Endothelial cell of umbilical vein (primary cell): ENCODE data around the gene APP. TPM values are rescaled to one million over a fixed set of nuclear protein-coding genes. Genes with fewer than 3 reads are reported as not detected.

Experiments
- BruUV-seq: library from RNA; stranded (reverse); fragments of 400-500 nt; replicated peaks from 2 replicates; lab custom pipeline; 2021; lab: Mats Ljungman, UMichigan
- CTCF ChIA-PET: fragments of 300-600, 350-600 bp; sonication (Branson Sonifier 250); formaldehyde crosslinking; loops from one replicate; lab custom pipeline; 2021; ENCODE audit warnings: antibody characterized with exemption, inconsistent platforms; lab: Charles Lee
- POLR2A ChIA-PET: fragments of 300-600, 350-600 bp; sonication (Branson Sonifier 250); formaldehyde crosslinking; loops from one replicate; lab custom pipeline; 2021; ENCODE audit warnings: antibody characterized with exemption, inconsistent platforms; lab: Charles Lee
- DNase-seq: peaks from one replicate; pipeline ENCODE4 v3.0.0-alpha.2; 2011; ENCODE audit warnings: low read depth, low spot score
- FAIRE-seq: peaks from 2 replicates; lab custom pipeline; 2011; peaks lifted over from hg19 to GRCh38; lab: Jason Lieb, UNC
- H2AFZ ChIP-seq: 2 replicates; pipeline ENCODE4 v1.6.0; 2012; ENCODE audit warnings: low read depth, low read length, control low read depth, inconsistent platforms
- H3K27ac ChIP-seq: 2 replicates; pipeline ENCODE4 v1.5.1; 2011; ENCODE audit warnings: low read depth, mild to moderate bottlenecking, control low read depth, low read length, moderate library complexity; ENCODE audit not compliant: insufficient read depth
- H3K27me3 ChIP-seq, 2 experiments: 2 replicates each; pipeline versions ENCODE4 v1.6.0 to v1.6.1; 2011; ENCODE audit warnings: low read length in 2 of 2, mixed read lengths in 1 of 2; ENCODE audit not compliant: control insufficient read depth in 2 of 2, insufficient read depth in 2 of 2
- H3K36me3 ChIP-seq, 2 experiments: 2 replicates in 1 of 2; 3 replicates in 1 of 2; pipeline ENCODE4 v1.5.1; 2011; ENCODE audit warnings: low read length in 2 of 2, mild to moderate bottlenecking in 1 of 2, moderate library complexity in 1 of 2; ENCODE audit not compliant: control insufficient read depth in 2 of 2, insufficient read depth in 2 of 2; ENCODE audit errors: extremely low read depth in 1 of 2
- H3K4me1 ChIP-seq: 3 replicates; pipeline ENCODE4 v1.5.1; 2011; ENCODE audit warnings: mild to moderate bottlenecking, low read length; ENCODE audit not compliant: control insufficient read depth, insufficient read depth; ENCODE audit errors: extremely low read depth
- H3K4me2 ChIP-seq: 2 replicates; pipeline ENCODE4 v1.6.1; 2011; ENCODE audit warnings: low read length, control low read depth, mixed read lengths; ENCODE audit not compliant: insufficient read depth
- H3K4me3 ChIP-seq, 3 experiments: fragments of 200-600 bp in 1 of 3; sonication (generic), shearing (Covaris generic) in 1 of 3; replicated peaks in 1 of 3; 2 replicates each; pipeline ENCODE4 v1.5.1; 2011 to 2016; ENCODE audit warnings: control low read depth in 3 of 3, low read length in 3 of 3, mild to moderate bottlenecking in 2 of 3, inconsistent platforms in 1 of 3, low read depth in 1 of 3, moderate library complexity in 1 of 3; ENCODE audit not compliant: insufficient read depth in 1 of 3
- H3K79me2 ChIP-seq: 2 replicates; pipeline ENCODE4 v1.6.0; 2012; ENCODE audit warnings: low read length, inconsistent platforms; ENCODE audit not compliant: control insufficient read depth, insufficient read depth
- H3K9ac ChIP-seq: replicated peaks from 2 replicates; pipeline ENCODE3; 2011; ENCODE audit warnings: low read length, control low read depth; ENCODE audit not compliant: insufficient read depth; ENCODE audit errors: extremely low read depth
- H3K9me1 ChIP-seq: replicated peaks from 3 replicates; pipeline ENCODE4 v1.6.0; 2011; ENCODE audit warnings: mild to moderate bottlenecking, low read length; ENCODE audit not compliant: control insufficient read depth, insufficient read depth; ENCODE audit errors: extremely low read depth
- H3K9me3 ChIP-seq: replicated peaks from 2 replicates; pipeline ENCODE4 v1.5.1; 2012; ENCODE audit warnings: low read length, inconsistent platforms; ENCODE audit not compliant: control insufficient read depth, insufficient read depth
- H4K20me1 ChIP-seq: replicated peaks from 2 replicates; pipeline ENCODE3; 2011; ENCODE audit warnings: mild to moderate bottlenecking, low read length; ENCODE audit not compliant: control insufficient read depth, insufficient read depth; ENCODE audit errors: extremely low read depth
- CTCF ChIP-seq, 2 donors: IDR thresholded peaks; 1 replicate in 1 of 2; 2 replicates in 1 of 2; pipeline ENCODE4 v1.5.1; 2011; ENCODE audit warnings: low read length in 2 of 2, mild to moderate bottlenecking in 2 of 2, moderate library complexity in 2 of 2, control low read depth in 1 of 2, inconsistent platforms in 1 of 2, low read depth in 1 of 2; ENCODE audit not compliant: insufficient read depth in 1 of 2; ENCODE audit errors: extremely low read depth in 1 of 2
- EZH2 ChIP-seq: IDR thresholded peaks from 2 replicates; pipeline ENCODE4 v1.6.1; 2012; ENCODE audit warnings: borderline replicate concordance, low read depth, mild to moderate bottlenecking, moderate library complexity, low read length, inconsistent platforms; ENCODE audit not compliant: severe bottlenecking
- FOS ChIP-seq: IDR thresholded peaks from 2 replicates; pipeline ENCODE4 v1.6.1; 2011; ENCODE audit warnings: mild to moderate bottlenecking, low read length, moderate library complexity, borderline replicate concordance; ENCODE audit not compliant: insufficient read depth
- GATA2 ChIP-seq: IDR thresholded peaks from 2 replicates; pipeline ENCODE4 v1.7.0; 2011; ENCODE audit warnings: low read depth, mild to moderate bottlenecking, moderate library complexity, mixed read lengths, low read length; ENCODE audit not compliant: insufficient read length, insufficient read depth
- JUN ChIP-seq: IDR thresholded peaks from 2 replicates; pipeline ENCODE4 v1.6.1; 2011; ENCODE audit warnings: borderline replicate concordance, low read depth; ENCODE audit not compliant: insufficient read length, insufficient read depth
- MAX ChIP-seq: IDR thresholded peaks from 2 replicates; pipeline ENCODE4 v1.6.1; 2011; ENCODE audit not compliant: insufficient read depth, insufficient read length
- MYC ChIP-seq: IDR thresholded peaks from one replicate; pipeline ENCODE4 v1.6.1; 2011; ENCODE audit warnings: mild to moderate bottlenecking, low read depth, low read length
- POLR2A ChIP-seq: IDR thresholded peaks from 2 replicates; pipeline ENCODE4 v1.6.1; 2012; ENCODE audit warnings: low read depth, mild to moderate bottlenecking, control low read depth, low read length
- POLR2AphosphoS5 ChIP-seq: IDR thresholded peaks from 2 replicates; pipeline ENCODE4 v1.6.1; 2012; ENCODE audit warnings: low read depth, mild to moderate bottlenecking, control low read depth, low read length, moderate library complexity; ENCODE audit not compliant: insufficient read depth
- dilution Hi-C: fragments of 300-500 bp; cut with MboI; formaldehyde crosslinking; loops from one replicate; pipeline ENCODE4 v1.15.0; 2019; ENCODE audit warnings: low sequenced_read_pairs; ENCODE audit not compliant: extremely low pct_ligation_motif_present
- intact Hi-C: fragments of 100-400 bp; cut with micrococcal nuclease; formaldehyde crosslinking; loops from one replicate; pipeline ENCODE4 v1.10.0; 2022
- polyA plus RNA-seq, 4 experiments: library from polyadenylated mRNA; depleted of rRNA in 3 of 4; stranded (reverse) in 3 of 4; unstranded in 1 of 4; fragments of >200 nt; gene quantifications; 2 replicates each; pipeline versions ENCODE4 v1.2.1 to v1.2.3, GENCODE V29; 2011 to 2012; ENCODE audit warnings: missing spikeins in 1 of 4
- total RNA-seq: library from RNA; stranded (reverse); gene quantifications from 2 replicates; pipeline ENCODE4 v1.2.3, GENCODE V29; 2021

APP gene
- total and polyA plus RNA-seq, 2 donors (not counting 3 experiments of a cell fraction or from before 2014, with no cell fraction given), result 914 to 928 TPM

DNA sequence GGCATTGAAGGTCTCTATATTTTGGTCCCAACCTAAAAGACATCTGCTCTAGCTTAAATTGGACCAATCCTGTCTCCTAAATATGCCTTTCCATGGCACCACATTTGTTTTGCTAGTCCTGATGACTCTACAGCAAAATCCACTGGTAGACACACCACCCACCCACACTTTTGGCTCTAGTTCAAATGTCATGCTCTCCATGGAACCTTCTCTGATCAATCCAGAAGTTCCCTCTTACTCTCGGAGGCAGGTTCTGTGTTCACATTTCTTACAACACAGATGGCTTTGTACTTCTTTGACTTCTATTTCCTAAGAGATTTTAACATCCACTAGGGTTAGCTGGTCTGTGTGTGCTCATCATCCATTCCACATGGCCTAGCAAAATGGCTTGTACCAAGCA is 151.3 kb downstream of the APP start:
- CTCF ChIA-PET, result no interaction called here

More for the DNA sequence above, 151.3 kb downstream of the APP start:
- Histone ChIP-seq H4K20me1 (peaks cover 3% of the 10 kb centered on the region), H3K79me2 (peaks cover 60% of the 10 kb centered on the region), H3K36me3 (peaks cover 7 to 9% of the 10 kb centered on the region in 2 experiments), H3K4me1 (no peaks in the 10 kb centered on the region), H3K9me1 (no peaks in the 10 kb centered on the region), H3K9ac (no peak overlapping the region), H3K27ac (no peak overlapping the region), H3K4me3 (no peak overlapping the region), H3K27me3 (no peaks in the 10 kb centered on the region), H3K9me3 (no peaks in the 10 kb centered on the region), H3K4me2 (no peak overlapping the region), H2AFZ (no peak overlapping the region)
- FAIRE-seq (no peak), DNase-seq (no peak)
- dilution Hi-C loops (no loop called here), intact Hi-C loops (no loop called here)
- POLR2A ChIA-PET, result no interaction called here
- TF ChIP-seq MAX (no peak), EZH2 (no peak), JUN (no peak), FOS (no peak), POLR2A (no peak), CTCF (IDR thresholded peaks at IDR 0.05; ENCODE audit: extremely low read depth in 1 of 2, insufficient read depth in 1 of 2, low read depth in 1 of 2, low read length in 2 of 2) (no peak), POLR2AphosphoS5 (no peak), MYC (no peak), GATA2 (no peak)
- no TSS peak for BruUV-seq
